Head of caudate nucleus (tissue), 42 donors: ENCODE results near the gene TRNP1.

Source experiments
- DNase-seq, 42 donors: peaks; one replicate each; pipeline versions ENCODE4 v3.0.0 to v3.0.0-alpha.2; 2020 to 2021; ENCODE audit warnings: mixed read lengths in 7 of 42
- intact Hi-C: fragments of 100-400 bp; cut with DNase I; formaldehyde crosslinking; loops from one replicate; pipeline ENCODE4 v1.15.0; 2022

The TRNP1 gene

DNA sequence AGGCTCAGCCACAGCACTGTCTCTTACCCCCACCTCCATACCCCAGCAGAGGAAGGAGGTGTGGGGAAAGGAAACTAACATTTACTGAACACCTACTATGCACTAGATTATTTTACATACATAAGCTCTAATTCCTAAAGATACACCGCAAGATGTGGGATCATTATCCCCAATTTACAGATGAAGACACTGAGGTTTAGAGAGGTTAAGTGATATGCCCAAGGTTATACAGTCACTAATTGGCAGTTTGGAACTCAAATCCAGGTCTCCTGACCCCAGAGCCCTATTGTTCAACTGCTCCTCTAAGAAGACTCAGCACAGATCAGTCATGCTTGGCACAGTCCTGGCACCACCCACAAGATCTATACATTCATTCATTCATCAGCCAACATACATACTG, 22.9 kb downstream of the TRNP1 start:
- no peak for DNase-seq
- intact Hi-C loops: no loop called here

DNA sequence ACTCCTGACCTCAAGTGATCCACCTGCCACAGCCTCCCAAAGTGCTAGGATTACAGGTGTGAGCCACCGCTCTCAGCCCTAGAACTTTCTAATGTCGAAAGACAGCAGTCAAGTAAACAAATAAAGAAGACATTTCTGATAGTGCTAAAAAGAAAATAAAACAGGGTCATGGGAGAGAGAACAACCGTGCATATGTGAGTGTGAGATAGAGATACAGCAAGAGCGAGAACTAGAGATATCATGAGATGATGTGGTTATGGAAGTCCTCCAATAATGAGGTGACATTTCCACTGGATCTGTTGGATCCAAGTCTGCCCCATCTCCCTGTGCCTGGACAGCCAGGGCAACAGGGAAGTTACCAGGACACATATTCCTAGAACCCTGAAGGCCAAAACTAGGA, 23.7 kb downstream of the TRNP1 start:
- DNase-seq: no peak
- intact Hi-C loops: no loop called here

DNA sequence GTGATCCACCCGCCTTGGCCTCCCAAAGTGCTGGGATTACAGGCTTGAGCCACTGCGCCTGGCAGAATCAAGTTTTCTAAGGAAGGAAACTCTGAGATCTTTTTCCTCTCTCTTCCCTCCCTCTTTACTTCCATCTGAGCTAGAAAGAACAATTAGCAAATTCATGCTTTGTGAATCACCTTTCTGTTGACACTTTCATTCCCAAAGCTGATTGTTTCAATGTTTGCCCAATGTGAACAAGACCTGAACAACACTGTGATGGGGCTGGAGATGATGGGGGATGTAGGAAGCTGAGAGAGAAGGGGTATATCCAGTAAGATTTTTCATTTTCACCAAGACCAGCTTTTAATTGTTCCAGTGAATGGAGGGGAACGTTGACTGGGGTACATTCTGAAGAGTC, 24.8 kb downstream of the TRNP1 start:
- no peak for DNase-seq
- intact Hi-C loops: no loop called here

DNA sequence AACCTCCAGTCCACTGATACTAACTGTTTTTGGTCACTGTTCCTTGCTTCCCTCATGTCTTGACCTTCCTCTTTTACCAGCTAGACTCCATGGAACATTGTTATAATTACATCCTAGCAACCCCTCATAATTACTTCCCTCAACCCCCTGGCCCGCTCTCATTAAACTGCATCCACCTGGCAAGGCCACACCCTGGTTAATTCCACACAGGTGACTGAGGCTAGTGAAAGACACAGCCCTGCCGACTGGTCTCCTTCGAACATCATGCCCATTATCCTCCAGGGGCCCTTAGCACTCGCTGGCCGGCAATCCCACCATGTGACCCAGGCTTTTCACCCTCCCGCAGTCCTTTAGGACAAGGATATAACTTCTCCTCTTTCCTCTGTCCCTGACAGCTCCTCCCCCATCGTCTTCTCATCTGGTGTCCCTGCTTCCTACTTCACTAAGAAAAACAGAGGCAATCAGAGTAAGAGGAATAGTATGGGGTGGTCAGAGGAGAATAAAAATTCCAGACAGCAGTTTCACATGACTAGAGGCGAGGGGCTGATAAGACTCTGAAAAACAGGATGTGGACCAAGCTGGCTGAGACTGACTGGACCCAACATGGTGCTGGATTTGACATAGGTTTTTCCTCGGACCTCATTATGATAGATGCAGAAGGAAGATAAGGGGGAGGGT, 28.0 kb downstream of the TRNP1 start:
- DNase-seq: no peak

DNA sequence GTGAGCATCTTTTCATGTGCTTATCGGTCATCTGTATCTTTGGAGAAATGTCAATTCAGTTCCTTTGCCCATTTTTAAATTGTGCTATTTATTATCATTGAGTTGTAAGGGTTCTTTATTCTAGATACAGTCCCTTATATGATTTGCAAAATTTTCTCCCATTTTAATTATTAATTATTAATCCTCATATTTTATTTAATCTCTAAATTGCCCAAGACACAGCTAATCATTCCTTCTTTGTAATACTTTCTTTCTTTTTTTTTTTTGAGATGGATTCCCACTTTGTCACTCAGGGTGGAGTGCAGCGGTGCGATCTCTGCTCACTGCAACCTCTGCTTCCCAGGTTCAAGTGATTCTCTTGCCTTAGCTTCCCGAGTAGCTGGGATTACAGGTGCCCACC, 32.2 kb downstream of the TRNP1 start:
- intact Hi-C loops: no loop called here
- DNase-seq: no peak

More for the DNA sequence above, 28.0 kb downstream of the TRNP1 start:
- intact Hi-C loops: no loop called here

DNA sequence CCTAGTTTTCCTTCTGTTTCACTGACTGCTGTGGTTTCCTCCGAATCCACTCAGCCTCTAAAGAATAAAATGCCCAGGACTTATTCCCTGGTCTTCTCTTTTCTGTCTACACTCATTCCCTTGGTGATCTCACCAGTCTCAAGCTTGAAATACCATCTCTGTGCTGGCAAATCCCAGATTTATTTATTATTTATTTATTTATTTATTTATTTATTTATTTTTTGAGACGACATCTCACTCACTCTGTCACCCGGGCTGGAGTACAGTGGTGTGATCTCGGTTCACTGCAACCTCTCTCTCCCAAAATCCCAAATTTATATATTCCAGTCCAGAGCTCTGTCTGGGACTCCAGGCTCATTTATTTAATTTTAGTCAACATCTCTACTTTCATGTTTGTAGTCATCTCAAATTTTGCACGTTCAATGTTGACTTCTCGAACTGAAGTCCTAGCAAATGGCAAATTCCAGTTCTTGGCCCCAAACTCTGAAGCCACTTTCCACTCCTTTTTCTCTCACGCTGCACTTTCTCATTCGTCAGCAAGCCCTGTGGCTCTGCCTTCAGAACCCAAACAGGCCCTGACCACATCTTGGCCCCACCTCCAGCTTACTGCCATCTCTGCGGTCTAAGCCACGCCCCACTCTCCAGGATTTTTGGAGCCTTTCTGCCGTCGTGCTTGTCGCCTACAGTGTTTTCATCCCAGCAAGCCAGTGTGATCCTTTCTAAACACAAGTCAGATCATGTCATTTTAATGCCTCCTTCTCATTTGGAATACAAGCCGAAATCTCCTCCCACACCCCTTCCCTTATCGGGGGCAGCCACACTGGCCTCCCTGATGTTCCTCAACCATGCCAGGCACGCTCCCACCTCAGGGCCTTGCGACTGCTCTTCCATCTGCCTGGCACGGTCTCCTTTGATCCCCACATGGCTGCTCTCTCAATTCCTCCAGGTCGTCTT, 33.4 kb downstream of the TRNP1 start:
- no peak for DNase-seq
- intact Hi-C loops: no loop called here

DNA sequence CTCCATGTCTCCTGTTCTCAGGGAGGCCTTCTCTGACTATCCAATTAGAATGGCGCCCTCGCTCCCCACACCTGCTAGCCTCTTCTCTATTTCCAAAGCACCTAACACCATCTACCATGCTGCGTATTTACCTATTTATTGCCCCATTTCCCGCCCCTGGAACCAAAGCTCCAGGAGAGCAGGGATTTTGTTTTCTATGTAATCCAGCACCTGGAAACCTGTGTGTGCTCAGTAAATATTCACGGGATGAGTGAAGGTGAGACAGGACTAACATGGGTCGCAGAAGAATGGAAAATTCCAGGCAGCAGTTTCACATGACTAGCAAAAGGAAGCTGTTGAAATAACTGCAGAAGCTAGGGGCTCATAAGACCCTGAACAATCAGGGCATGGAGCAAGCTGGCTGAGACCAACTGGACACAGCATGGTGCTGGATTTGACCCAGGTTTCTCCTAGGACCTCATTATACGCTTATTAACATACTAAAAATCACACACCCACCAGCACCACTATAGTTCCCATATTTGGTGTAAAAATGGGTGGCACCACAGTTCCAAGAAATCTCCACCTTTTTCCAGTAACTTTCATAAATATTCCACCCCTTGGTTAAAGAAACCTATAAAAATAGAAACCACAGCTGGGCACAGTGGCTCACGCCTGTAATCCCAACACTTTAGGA, 34.2 kb downstream of the TRNP1 start:
- intact Hi-C loops: no loop called here
- DNase-seq: no peak

DNA sequence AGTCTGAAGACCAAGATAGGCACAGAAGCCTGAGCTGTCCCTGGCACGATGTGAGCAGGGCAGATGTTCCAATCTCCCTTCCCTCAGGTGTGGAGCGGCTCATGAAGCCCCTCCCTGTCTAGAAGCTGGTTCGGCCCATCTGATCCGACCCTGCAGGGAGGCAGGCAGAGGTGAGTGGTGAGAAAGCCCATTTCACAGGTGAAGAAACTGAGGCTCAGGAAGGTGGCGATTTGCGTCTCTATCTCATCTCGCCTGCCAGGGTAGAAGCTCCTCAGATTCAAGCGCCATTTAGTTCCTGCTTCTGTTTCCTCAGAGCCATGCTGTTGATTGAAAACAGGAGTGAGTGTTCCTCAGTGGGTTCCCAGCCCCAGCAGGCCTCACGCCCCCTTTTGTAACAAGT, 36.0 kb downstream of the TRNP1 start:
- no peak for DNase-seq
- intact Hi-C loops: no loop called here

DNA sequence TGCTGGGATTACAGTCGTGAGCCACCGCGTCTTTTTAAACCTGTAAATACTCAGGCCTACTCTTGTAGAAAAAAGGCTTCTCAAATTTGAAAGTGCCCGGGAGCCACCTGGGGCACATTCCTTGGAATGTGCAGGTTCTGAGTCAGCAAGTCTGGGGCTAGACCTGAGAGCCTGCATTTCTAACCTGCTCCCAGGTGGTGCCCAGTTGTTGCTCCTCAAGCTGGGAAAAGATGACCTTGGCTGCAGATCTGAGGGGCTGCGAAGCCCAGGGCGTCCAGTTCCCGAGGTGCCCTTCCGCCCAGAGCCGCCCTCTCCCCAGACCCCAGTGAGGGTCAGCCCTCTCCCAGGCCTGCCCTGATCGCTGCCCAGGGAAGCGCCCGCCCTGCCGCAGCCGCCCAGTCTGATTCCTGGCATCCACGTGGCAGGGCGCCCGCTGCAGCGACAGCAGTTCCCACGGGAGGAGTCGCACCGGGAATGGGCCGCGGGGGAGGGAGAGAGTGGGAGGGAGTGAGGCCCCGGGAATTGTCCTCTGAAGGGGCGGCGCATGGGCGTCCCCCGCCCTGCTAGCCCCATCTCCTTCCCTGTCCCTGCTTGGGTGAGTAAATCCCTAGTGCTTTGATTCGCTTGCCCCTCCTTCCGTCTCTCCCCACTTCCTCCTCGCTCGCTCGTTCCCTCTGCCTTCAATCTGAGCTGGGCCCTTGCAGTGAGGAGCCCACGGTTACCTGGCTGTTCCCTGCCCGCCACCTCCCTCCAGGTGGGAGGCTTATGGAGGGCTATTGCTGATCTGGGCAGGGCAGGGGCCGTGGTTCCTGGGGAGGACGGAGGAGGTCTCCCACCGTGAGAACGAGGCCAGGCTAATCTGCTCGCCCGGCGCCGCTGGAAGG, 38.0 kb downstream of the TRNP1 start:
- intact Hi-C loops: no loop called here
- DNase-seq: peak; percentile 19 to 90 (median 69)

DNA sequence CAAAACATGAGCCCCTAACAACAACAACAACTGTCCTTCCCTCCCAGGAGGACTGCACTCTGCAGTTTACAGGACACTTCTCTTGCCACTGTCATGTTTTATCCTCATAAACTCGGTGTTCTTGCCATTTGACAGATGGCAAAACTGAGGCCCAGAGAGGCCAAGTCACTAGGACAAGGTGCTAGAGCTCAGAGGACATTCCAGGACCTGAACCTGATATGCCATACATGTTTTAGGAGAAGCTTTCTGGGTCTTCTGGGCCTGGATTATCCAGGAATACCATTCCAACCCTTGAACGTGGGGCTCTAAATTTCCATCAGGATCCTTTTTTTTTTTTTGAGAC, 38.6 kb downstream of the TRNP1 start:
- intact Hi-C loops: no loop called here
- no peak for DNase-seq

DNA sequence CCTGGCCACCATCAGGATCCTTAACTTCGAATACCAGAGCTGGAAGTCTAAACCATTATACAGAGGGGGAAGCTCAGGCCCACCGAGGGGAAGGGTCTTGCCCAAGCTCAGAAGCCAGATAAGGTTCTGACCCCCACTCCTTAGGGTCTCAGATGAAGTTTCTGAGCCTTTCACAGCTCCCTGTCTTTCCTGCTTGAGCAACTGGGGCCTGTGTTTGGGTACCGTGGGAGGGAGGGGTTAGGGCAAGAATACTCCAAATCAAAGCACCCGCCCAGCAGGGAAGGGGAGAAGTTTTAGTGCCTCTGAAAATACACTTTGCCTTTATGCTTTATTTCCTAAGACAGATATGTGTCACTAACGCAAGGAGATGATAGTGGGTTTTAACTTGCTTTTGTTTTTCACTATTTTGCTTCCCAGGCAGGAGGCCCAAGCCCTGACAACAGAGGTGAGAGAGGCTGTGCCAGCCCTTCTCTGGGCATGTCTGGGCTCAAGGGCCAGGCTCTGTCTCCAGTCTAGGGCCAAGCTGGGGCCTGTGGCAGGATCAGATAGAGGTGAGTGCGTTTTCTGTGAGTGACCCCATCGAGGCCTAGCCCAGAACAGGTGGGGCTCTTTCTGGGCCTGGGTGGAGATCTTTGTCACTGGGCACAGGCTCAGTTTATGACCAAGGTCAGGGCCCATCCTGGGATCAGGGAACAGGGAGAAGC, 39.7 kb downstream of the TRNP1 start:
- no peak for DNase-seq
- intact Hi-C loops: no loop called here

DNA sequence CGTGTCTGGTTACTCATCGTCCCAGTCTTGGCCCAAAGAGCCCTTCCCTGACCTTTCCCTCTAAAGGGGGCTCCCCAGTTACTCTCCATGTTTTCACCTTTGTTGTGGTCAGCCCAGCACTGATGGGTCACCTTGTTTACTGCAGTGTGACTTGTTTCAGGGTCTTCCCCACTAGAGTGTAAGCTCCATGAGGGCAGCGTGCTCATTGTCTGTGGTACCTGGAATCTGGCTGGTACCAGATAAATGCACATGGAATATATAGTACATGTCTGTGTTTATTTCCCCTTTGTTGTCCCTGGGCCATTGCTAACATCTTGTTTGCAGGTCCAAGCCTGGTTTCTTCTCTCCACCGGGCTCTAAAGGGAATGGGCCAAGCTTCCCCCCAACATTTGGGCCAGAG, 41.9 kb downstream of the TRNP1 start:
- no peak for DNase-seq
- intact Hi-C loops: no loop called here

DNA sequence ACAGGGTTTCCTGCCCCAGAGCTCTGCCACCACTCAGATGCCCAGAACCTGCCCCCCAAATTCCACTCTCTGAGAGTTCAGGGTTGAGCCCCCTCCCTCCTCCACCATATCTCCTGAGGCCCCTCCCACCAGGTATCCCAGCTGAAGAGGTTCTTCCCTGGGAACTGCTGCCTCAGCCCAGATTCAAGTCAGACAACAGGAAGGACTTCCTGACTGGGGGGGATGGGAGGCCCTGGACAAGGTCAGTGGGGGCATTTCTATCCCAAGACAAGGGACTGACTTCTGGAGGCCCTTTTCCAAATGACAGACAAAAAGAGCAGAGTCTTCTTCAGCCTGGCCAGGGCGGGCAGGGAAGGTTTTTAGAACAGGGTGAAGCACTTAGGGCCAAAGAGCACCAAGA, 43.2 kb downstream of the TRNP1 start:
- intact Hi-C loops: no loop called here
- no peak for DNase-seq

DNA sequence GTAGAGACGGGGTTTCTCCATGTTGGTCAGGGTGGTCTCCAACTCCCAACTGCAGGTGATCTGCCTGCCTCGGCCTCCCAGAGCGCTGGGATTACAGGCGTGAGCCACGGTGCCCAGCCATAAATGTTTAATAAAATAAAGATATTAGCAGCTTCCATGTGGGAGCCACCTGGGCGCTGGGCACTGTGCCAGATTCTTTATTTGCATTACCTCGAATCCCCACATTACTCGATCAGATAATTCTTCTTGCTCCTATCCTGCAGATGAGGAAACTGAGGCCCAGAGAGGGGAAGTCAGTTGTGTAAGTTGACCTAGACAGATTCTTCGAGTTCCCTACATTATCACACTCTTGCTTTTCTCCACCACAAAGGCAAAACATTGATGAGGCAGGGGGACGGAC, 44.0 kb downstream of the TRNP1 start:
- intact Hi-C loops: no loop called here
- DNase-seq: no peak

DNA sequence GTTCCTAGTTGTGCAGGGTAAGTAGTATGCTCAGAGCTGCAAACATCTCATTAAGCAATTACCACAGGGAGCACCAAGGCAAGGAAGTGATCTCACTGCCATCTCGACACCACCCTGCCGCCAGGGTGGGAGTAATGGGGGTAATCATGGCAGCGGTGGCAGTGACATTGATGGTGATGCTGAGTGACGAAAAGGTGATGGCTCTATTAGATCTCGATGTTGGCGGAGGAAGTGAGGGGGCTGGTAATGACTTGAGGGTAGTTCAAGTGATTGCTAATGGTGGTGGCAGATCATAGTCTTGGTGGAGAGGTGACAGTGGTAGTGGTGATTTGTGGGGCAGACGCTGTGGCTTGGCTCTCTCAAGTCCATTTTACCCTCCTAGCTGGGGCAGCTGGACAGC, 44.5 kb downstream of the TRNP1 start:
- DNase-seq: peak in 1 of 42 donors; percentile 27
- intact Hi-C loops: no loop called here

DNA sequence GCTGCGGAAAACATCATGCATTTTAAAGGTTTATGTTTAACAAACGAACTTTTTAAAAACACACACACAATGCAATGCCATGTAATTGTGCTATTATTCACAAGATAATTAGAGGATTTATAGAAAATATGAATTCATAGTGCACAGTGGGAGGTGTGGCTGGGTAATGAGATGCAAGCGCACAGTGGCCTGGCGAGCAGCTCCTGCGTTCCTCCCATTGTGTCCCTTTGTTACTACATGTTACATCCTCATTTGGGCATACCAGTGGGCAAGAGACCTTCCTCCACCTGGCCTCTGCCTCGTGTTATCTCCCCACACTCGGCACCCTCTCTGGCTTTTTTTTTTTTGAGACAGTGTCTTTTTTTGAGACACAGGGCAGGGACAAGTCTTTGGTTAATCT, 49.2 kb downstream of the TRNP1 start:
- no peak for DNase-seq
- intact Hi-C loops: loop anchor here (10.0 kb wide), 1 partner anchor 242 kb away; no protein-coding TSS in a partner anchor

DNA sequence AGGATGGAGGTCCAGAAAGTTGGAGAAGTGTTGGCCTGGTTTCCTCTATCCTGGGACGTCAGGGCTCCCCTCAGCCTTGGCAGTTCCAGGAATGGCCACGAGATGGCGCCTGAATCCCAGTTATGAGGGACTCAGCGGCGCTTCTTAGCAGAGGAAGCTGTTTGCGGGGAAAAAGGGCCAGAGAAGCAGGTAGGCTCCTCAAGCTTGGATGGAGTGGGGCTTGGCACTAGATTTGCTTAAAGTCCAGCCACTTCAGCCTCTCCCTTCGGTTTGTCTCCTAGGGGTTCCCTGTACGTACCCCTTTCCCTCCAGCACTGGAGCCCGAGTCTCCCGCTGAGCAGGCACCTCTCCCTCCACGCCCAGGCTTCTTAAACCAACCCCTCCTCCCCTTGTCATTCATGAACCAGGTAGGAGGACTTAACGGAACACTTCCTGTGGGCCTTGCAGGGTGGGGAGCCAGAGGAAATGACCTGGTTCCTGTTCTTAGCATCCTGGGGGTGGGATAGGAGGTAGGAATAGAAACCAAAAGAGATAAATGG, 51.2 kb downstream of the TRNP1 start:
- intact Hi-C loops: loop anchor here (2.0 to 10.0 kb wide), 2 partner anchors 54 to 240 kb away; no protein-coding TSS in a partner anchor

DNA sequence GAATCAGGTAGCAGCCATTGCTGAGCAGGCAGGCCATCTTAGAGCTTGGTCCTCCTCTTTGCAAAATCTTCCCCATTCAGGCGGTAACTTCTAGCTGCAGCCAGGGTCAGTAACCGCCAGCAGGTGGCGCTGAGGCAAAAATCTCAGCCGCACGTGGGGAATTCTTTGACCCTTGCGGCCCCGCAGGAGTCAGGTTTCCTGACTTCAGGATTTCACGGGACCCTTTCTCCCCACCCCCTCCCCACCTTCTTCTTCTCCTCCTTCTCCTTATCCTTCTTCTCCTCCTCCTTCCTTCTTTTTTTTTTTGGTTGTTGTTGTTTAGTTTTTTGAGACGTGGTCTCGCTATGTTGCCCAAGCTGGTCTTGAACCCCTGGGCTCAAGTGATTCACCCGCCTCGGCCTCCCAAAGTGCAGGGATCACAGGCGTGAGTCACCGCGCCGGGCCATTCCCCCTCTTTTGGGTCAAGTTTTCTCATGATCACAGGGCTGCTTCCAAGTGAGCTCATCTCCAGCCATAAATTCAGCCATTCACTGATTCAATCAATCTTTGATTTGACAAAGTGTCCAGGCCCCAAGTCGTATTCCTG, 52.6 kb downstream of the TRNP1 start:
- DNase-seq: peak; percentile 39 to 87 (median 74)
- intact Hi-C loops: loop anchor here (2.0 to 10.0 kb wide), 2 partner anchors 53 to 239 kb away; no protein-coding TSS in a partner anchor

More for the DNA sequence above, 51.2 kb downstream of the TRNP1 start:
- DNase-seq: peak; percentile 68 to 96 (median 91)
